Peyer's patch (tissue), 4 donors: ENCODE data around the gene ALDH1L1. TPM values are rescaled to one million over a fixed set of nuclear protein-coding genes. Genes with fewer than 3 reads are reported as not detected.

Experiments used
- DNase-seq, 3 donors: peaks; one replicate each; pipeline ENCODE4 v3.0.0-alpha.2; 2017 to 2019
- H3K27ac ChIP-seq, 4 donors: fragments of 200-600 bp; sonication (generic); one replicate each; pipeline ENCODE4 v1.5.1; 2016 to 2019
- H3K27me3 ChIP-seq, 2 donors: fragments of 200-600 bp; sonication (generic); one replicate each; pipeline ENCODE4 v1.5.1; 2019
- H3K36me3 ChIP-seq, 3 donors: fragments of 200-600 bp; sonication (generic); one replicate each; pipeline ENCODE4 v1.5.1; 2016 to 2019
- H3K4me1 ChIP-seq, 4 donors: fragments of 200-600 bp; sonication (generic); one replicate each; pipeline ENCODE4 v1.5.1; 2016 to 2019
- H3K4me3 ChIP-seq, 4 donors: fragments of 200-600 bp; sonication (generic); 1 replicate in 3 of 4; 2 replicates in 1 of 4; pipeline ENCODE4 v1.5.1; 2016 to 2019; ENCODE audit warnings: mild to moderate bottlenecking in 1 of 4
- H3K9me3 ChIP-seq, 4 donors: fragments of 200-600 bp; sonication (generic); one replicate each; pipeline ENCODE4 v1.5.1; 2016 to 2019; ENCODE audit warnings: mild to moderate bottlenecking in 1 of 4
- CTCF ChIP-seq, 6 experiments: fragments of 450-650 bp in 4 of 6; fragments of 200-600 bp in 2 of 6; sonication (generic) in 1 of 6; IDR thresholded peaks; one replicate each; pipeline ENCODE4 v1.5.1; 2017 to 2019; ENCODE audit warnings: antibody characterized with exemption in 6 of 6, mild to moderate bottlenecking in 3 of 6, moderate library complexity in 1 of 6
- POLR2A ChIP-seq, 2 donors: fragments of 450-650 bp; IDR thresholded peaks; one replicate each; pipeline ENCODE4 v1.5.1; 2017; ENCODE audit warnings: antibody characterized with exemption in 2 of 2, mild to moderate bottlenecking in 2 of 2, moderate library complexity in 2 of 2
- total RNA-seq, 4 donors: library from RNA; depleted of rRNA; stranded (reverse); fragments of >200 nt; gene quantifications; one replicate each; pipeline ENCODE4 v1.1.0, GENCODE V29; 2016

Gene ALDH1L1
- total RNA-seq, 4 donors from 2014 or later, result 2.0 to 14.2 (median 4.6) TPM

- TF ChIP-seq POLR2A (IDR thresholded peaks at IDR 0.05) (no peak), CTCF (IDR thresholded peaks at IDR 0.05) (no peak)
- no peak for DNase-seq
- Histone ChIP-seq H3K36me3 (no peaks in the 10 kb centered on the region), H3K4me3 (no peak overlapping the region), H3K27me3 (no peaks in the 10 kb centered on the region), H3K9me3 (peaks cover 0 to 7% (median 0%) of the 10 kb centered on the region in 4 donors), H3K27ac (no peak overlapping the region), H3K4me1 (peaks cover 0 to 8% (median 0%) of the 10 kb centered on the region in 4 donors)
These were observed 92.7 kb downstream of the ALDH1L1 start for GRCh38 chr3:126087552-126088175.

GRCh38 chr3:126085841-126086240 is 94.5 kb downstream of the ALDH1L1 start:
- peaks cover 0 to 10% (median 0%) of the 10 kb centered on the region in 4 donors for H3K4me1 ChIP-seq

GRCh38 chr3:126085276-126085675 is 95.1 kb downstream of the ALDH1L1 start:
- Histone ChIP-seq H3K9me3 (peaks cover 0 to 7% (median 0%) of the 10 kb centered on the region in 4 donors), H3K4me1 (peaks cover 0 to 10% (median 0%) of the 10 kb centered on the region in 4 donors), H3K4me3 (no peak overlapping the region), H3K36me3 (no peaks in the 10 kb centered on the region), H3K27ac (no peak overlapping the region), H3K27me3 (no peaks in the 10 kb centered on the region)
- TF ChIP-seq POLR2A (IDR thresholded peaks at IDR 0.05) (no peak), CTCF (IDR thresholded peaks at IDR 0.05) (no peak)
- DNase-seq, result no peak

More at GRCh38 chr3:126085841-126086240, 94.5 kb downstream of the ALDH1L1 start:
- H3K9me3 ChIP-seq, result peaks cover 0 to 7% (median 0%) of the 10 kb centered on the region in 4 donors
- H3K4me3 ChIP-seq, result no peak overlapping the region
- no peaks in the 10 kb centered on the region for H3K36me3 ChIP-seq
- TF ChIP-seq CTCF (IDR thresholded peaks at IDR 0.05) (no peak), POLR2A (IDR thresholded peaks at IDR 0.05) (no peak)
- no peaks in the 10 kb centered on the region for H3K27me3 ChIP-seq
- no peak overlapping the region for H3K27ac ChIP-seq
- DNase-seq, result no peak

GRCh38 chr3:126084768-126085180 is 95.6 kb downstream of the ALDH1L1 start:
- H3K4me3 ChIP-seq, result peak overlapping the region; percentile 80 to 88 (median 83)
- H3K27ac ChIP-seq, result peak overlapping the region in 2 of 4 donors; percentile 90 to 93
- H3K4me1 ChIP-seq, result peaks cover 0 to 10% (median 0%) of the 10 kb centered on the region in 4 donors
- H3K9me3 ChIP-seq, result peaks cover 0 to 7% (median 0%) of the 10 kb centered on the region in 4 donors
- no peaks in the 10 kb centered on the region for H3K27me3 ChIP-seq
- no peak for DNase-seq
- no peaks in the 10 kb centered on the region for H3K36me3 ChIP-seq
- TF ChIP-seq CTCF (IDR thresholded peaks at IDR 0.05), result no peak
- TF ChIP-seq POLR2A (IDR thresholded peaks at IDR 0.05), result no peak

GRCh38 chr3:126083913-126084767 is 96.2 kb downstream of the ALDH1L1 start, which contains the start of gene SLC41A3:
Gene SLC41A3, minus strand, starts transcription at chr3:126084124. Its CDS starts 15,905 bp downstream, at chr3:126068219.
- Histone ChIP-seq H3K36me3 (no peaks in the 10 kb centered on the region), H3K27me3 (no peaks in the 10 kb centered on the region), H3K4me1 (peaks cover 0 to 10% (median 0%) of the 10 kb centered on the region in 4 donors), H3K4me3 (peak within 1 kb of the TSS; percentile 80 to 88 (median 83)), H3K27ac (peak within 1 kb of the TSS; percentile 88 to 93 (median 90)), H3K9me3 (peaks cover 0 to 7% (median 0%) of the 10 kb centered on the region in 4 donors)
- TF ChIP-seq POLR2A (IDR thresholded peaks at IDR 0.05), result peak; percentile 69 to 77
- TF ChIP-seq CTCF (IDR thresholded peaks at IDR 0.05), result peak in 5 of 6 experiments; percentile 38 to 53 (median 43)
- peak; percentile 83 to 96 (median 95) for DNase-seq
